Measurements from ENCODE around the gene KCNH2. TPM values are rescaled to one million over a fixed set of nuclear protein-coding genes. Genes with fewer than 3 reads are reported as not detected.

Gene KCNH2
- total and polyA plus RNA-seq, 8 donors = 4.0 to 77.7 (median 7.3) TPM

- H3K9me3 ChIP-seq = no peaks in the 10 kb centered on the region
- no peak for DNase-seq
- peaks cover 16 to 50% (median 27%) of the 10 kb centered on the region in 4 donors for H3K4me1 ChIP-seq
- H3K27me3 ChIP-seq = peaks cover 0 to 51% (median 34%) of the 10 kb centered on the region in 3 donors
- 87 to 91% (median 89%) methylated on average over 25 to 33 of the region's 33 CpGs for WGBS, 5 donors
- intact Hi-C loops (cut with DNase I; ENCODE audit: low total_unique reads) = no loop called here
- TF ChIP-seq CTCF (IDR thresholded peaks at IDR 0.05) (no peak), POLR2A (IDR thresholded peaks at IDR 0.05) (no peak), EP300 (IDR thresholded peaks at IDR 0.05) (no peak), POLR2AphosphoS5 (IDR thresholded peaks at IDR 0.05) (no peak)
- H3K36me3 ChIP-seq = peaks cover 0 to 27% (median 8%) of the 10 kb centered on the region in 4 donors
- H3K27ac ChIP-seq = peak overlapping the region in 3 of 5 donors; percentile 15 to 78 (median 71)
- H3K4me3 ChIP-seq = no peak overlapping the region
Measured at GRCh38 chr7:150952331-150953050, 25.6 kb downstream of the KCNH2 start.

GRCh38 chr7:150951521-150951920 is 26.6 kb downstream of the KCNH2 start:
- intact Hi-C loops (cut with DNase I; ENCODE audit: low total_unique reads) = no loop called here
- H3K4me1 ChIP-seq = peaks cover 16 to 58% (median 31%) of the 10 kb centered on the region in 4 donors

GRCh38 chr7:150951181-150951520 is 27.0 kb downstream of the KCNH2 start:
- DNase-seq = no peak
- Histone ChIP-seq H3K4me1 (peaks cover 16 to 58% (median 29%) of the 10 kb centered on the region in 4 donors), H3K36me3 (peaks cover 0 to 27% (median 8%) of the 10 kb centered on the region in 4 donors), H3K9me3 (no peaks in the 10 kb centered on the region), H3K27me3 (peaks cover 0 to 51% (median 40%) of the 10 kb centered on the region in 3 donors), H3K4me3 (no peak overlapping the region), H3K27ac (no peak overlapping the region)
- intact Hi-C loops (cut with DNase I; ENCODE audit: low total_unique reads) = no loop called here
- 88 to 96% (median 94%) methylated on average over 11 to 16 of the region's 16 CpGs for WGBS, 5 donors
- TF ChIP-seq EP300 (IDR thresholded peaks at IDR 0.05) (no peak), POLR2AphosphoS5 (IDR thresholded peaks at IDR 0.05) (no peak), POLR2A (IDR thresholded peaks at IDR 0.05) (no peak), CTCF (IDR thresholded peaks at IDR 0.05) (no peak)

More at GRCh38 chr7:150951521-150951920, 26.6 kb downstream of the KCNH2 start:
- no peak overlapping the region for H3K27ac ChIP-seq
- H3K27me3 ChIP-seq = peaks cover 0 to 51% (median 43%) of the 10 kb centered on the region in 3 donors
- peaks cover 0 to 27% (median 8%) of the 10 kb centered on the region in 4 donors for H3K36me3 ChIP-seq
- no peak for DNase-seq
- no peak overlapping the region for H3K4me3 ChIP-seq
- WGBS, 5 donors = 96 to 97% (median 96%) methylated on average over 9 to 28 of the region's 28 CpGs
- no peaks in the 10 kb centered on the region for H3K9me3 ChIP-seq
- TF ChIP-seq POLR2AphosphoS5 (IDR thresholded peaks at IDR 0.05) (no peak), CTCF (IDR thresholded peaks at IDR 0.05) (no peak), POLR2A (IDR thresholded peaks at IDR 0.05) (no peak), EP300 (IDR thresholded peaks at IDR 0.05) (no peak)

GRCh38 chr7:150950496-150951180 is 27.5 kb downstream of the KCNH2 start:
- DNase-seq = no peak
- peaks cover 10 to 58% (median 26%) of the 10 kb centered on the region in 4 donors for H3K4me1 ChIP-seq
- H3K36me3 ChIP-seq = peaks cover 0 to 27% (median 8%) of the 10 kb centered on the region in 4 donors
- no peak overlapping the region for H3K27ac ChIP-seq
- peaks cover 0 to 50% (median 35%) of the 10 kb centered on the region in 3 donors for H3K27me3 ChIP-seq
- H3K9me3 ChIP-seq = no peaks in the 10 kb centered on the region
- TF ChIP-seq CTCF (IDR thresholded peaks at IDR 0.05) (no peak), POLR2A (IDR thresholded peaks at IDR 0.05) (no peak), EP300 (IDR thresholded peaks at IDR 0.05) (no peak), POLR2AphosphoS5 (IDR thresholded peaks at IDR 0.05) (no peak)
- WGBS, 5 donors = 89 to 94% (median 93%) methylated on average over 17 to 27 of the region's 27 CpGs
- intact Hi-C loops (cut with DNase I; ENCODE audit: low total_unique reads) = no loop called here
- H3K4me3 ChIP-seq = no peak overlapping the region

Data from stomach (tissue), 9 donors.